ENCODE measurements around the gene POLR2L. TPM values are rescaled to one million over a fixed set of nuclear protein-coding genes. Genes with fewer than 3 reads are reported as not detected.

POLR2L gene
- total and polyA plus RNA-seq, 2 of the 13 experiments (the other 11 are each of a cell fraction or from before 2014, with no cell fraction given), result 104 to 114 TPM

- TF ChIP-seq, protein P1, sequence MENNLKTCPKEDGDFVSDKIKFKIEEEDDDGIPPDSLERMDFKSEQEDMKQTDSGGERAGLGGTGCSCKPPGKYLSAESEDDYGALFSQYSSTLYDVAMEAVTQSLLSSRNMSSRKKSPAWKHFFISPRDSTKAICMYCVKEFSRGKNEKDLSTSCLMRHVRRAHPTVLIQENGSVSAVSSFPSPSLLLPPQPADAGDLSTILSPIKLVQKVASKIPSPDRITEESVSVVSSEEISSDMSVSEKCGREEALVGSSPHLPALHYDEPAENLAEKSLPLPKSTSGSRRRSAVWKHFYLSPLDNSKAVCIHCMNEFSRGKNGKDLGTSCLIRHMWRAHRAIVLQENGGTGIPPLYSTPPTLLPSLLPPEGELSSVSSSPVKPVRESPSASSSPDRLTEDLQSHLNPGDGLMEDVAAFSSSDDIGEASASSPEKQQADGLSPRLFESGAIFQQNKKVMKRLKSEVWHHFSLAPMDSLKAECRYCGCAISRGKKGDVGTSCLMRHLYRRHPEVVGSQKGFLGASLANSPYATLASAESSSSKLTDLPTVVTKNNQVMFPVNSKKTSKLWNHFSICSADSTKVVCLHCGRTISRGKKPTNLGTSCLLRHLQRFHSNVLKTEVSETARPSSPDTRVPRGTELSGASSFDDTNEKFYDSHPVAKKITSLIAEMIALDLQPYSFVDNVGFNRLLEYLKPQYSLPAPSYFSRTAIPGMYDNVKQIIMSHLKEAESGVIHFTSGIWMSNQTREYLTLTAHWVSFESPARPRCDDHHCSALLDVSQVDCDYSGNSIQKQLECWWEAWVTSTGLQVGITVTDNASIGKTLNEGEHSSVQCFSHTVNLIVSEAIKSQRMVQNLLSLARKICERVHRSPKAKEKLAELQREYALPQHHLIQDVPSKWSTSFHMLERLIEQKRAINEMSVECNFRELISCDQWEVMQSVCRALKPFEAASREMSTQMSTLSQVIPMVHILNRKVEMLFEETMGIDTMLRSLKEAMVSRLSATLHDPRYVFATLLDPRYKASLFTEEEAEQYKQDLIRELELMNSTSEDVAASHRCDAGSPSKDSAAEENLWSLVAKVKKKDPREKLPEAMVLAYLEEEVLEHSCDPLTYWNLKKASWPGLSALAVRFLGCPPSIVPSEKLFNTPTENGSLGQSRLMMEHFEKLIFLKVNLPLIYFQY (CRISPR knock-in tag; IDR thresholded peaks at IDR 0.05; ENCODE audit: borderline replicate concordance), result 0 out of 2 replicates have a peak, but pooled peaks have one; percentile 10
- TF ChIP-seq ZSCAN9 (CRISPR knock-in tag; IDR thresholded peaks at IDR 0.05; ENCODE audit: borderline replicate concordance), result peak; percentile 23; the same call in 1 of the 2 replicates
- TF ChIP-seq CHD2 (IDR thresholded peaks at IDR 0.05; ENCODE audit: low read depth, low read length), result no peak
- 0 out of 2 replicates have a peak, but pooled peaks have one; percentile 21 for TF ChIP-seq ZMYM2 (CRISPR knock-in tag; IDR thresholded peaks at IDR 0.05)
- peak; percentile 7 for TF ChIP-seq PHF5A (CRISPR knock-in tag; IDR thresholded peaks at IDR 0.05; ENCODE audit: low read depth, unreplicated experiment)
- TF ChIP-seq PATZ1 (CRISPR knock-in tag; IDR thresholded peaks at IDR 0.05), result peak; percentile 55; the same call in 1 of the 2 replicates
- 0 out of 2 replicates have a peak, but pooled peaks have one; percentile 13 for TF ChIP-seq GATAD1 (CRISPR knock-in tag; IDR thresholded peaks at IDR 0.05)
- TF ChIP-seq FOXO4 (CRISPR knock-in tag; conservative IDR thresholded peaks at IDR 0.05), result 0 out of 2 replicates have a peak, but pooled peaks have one; percentile 79
- no peak for TF ChIP-seq KLF13 (CRISPR knock-in tag; IDR thresholded peaks at IDR 0.05)
- no peak for TF ChIP-seq TAF15 (IDR thresholded peaks at IDR 0.05; ENCODE audit: low read depth, low read length, poor library complexity, severe bottlenecking)
- TF ChIP-seq ATAD3A (CRISPR knock-in tag; IDR thresholded peaks at IDR 0.05), result no peak
- TF ChIP-seq ZC3H4 (CRISPR knock-in tag; IDR thresholded peaks at IDR 0.05; ENCODE audit: borderline replicate concordance), result no peak
- TF ChIP-seq, protein P2, sequence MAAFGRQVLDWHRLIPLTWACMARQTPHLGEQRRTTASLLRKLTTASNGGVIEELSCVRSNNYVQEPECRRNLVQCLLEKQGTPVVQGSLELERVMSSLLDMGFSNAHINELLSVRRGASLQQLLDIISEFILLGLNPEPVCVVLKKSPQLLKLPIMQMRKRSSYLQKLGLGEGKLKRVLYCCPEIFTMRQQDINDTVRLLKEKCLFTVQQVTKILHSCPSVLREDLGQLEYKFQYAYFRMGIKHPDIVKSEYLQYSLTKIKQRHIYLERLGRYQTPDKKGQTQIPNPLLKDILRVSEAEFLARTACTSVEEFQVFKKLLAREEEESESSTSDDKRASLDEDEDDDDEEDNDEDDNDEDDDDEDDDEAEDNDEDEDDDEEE (CRISPR knock-in tag; IDR thresholded peaks at IDR 0.05), result no peak
- TF ChIP-seq, protein P3, sequence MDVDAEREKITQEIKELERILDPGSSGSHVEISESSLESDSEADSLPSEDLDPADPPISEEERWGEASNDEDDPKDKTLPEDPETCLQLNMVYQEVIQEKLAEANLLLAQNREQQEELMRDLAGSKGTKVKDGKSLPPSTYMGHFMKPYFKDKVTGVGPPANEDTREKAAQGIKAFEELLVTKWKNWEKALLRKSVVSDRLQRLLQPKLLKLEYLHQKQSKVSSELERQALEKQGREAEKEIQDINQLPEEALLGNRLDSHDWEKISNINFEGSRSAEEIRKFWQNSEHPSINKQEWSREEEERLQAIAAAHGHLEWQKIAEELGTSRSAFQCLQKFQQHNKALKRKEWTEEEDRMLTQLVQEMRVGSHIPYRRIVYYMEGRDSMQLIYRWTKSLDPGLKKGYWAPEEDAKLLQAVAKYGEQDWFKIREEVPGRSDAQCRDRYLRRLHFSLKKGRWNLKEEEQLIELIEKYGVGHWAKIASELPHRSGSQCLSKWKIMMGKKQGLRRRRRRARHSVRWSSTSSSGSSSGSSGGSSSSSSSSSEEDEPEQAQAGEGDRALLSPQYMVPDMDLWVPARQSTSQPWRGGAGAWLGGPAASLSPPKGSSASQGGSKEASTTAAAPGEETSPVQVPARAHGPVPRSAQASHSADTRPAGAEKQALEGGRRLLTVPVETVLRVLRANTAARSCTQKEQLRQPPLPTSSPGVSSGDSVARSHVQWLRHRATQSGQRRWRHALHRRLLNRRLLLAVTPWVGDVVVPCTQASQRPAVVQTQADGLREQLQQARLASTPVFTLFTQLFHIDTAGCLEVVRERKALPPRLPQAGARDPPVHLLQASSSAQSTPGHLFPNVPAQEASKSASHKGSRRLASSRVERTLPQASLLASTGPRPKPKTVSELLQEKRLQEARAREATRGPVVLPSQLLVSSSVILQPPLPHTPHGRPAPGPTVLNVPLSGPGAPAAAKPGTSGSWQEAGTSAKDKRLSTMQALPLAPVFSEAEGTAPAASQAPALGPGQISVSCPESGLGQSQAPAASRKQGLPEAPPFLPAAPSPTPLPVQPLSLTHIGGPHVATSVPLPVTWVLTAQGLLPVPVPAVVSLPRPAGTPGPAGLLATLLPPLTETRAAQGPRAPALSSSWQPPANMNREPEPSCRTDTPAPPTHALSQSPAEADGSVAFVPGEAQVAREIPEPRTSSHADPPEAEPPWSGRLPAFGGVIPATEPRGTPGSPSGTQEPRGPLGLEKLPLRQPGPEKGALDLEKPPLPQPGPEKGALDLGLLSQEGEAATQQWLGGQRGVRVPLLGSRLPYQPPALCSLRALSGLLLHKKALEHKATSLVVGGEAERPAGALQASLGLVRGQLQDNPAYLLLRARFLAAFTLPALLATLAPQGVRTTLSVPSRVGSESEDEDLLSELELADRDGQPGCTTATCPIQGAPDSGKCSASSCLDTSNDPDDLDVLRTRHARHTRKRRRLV (CRISPR knock-in tag; IDR thresholded peaks at IDR 0.05), result no peak
- peak; percentile 70 for TF ChIP-seq TBX2 (CRISPR knock-in tag; IDR thresholded peaks at IDR 0.05; ENCODE audit: borderline replicate concordance)
Measured at GRCh38 chr11:818396-819128, 23.8 kb downstream of the POLR2L start, which contains the start of gene PNPLA2 (continued).
